Measurements from ENCODE around the gene KANSL1. TPM values are rescaled to one million over a fixed set of nuclear protein-coding genes. Genes with fewer than 3 reads are reported as not detected.

The KANSL1 gene
- total and polyA plus RNA-seq, 3 donors from 2014 or later: 70.3 to 158 (median 152) TPM

DNA sequence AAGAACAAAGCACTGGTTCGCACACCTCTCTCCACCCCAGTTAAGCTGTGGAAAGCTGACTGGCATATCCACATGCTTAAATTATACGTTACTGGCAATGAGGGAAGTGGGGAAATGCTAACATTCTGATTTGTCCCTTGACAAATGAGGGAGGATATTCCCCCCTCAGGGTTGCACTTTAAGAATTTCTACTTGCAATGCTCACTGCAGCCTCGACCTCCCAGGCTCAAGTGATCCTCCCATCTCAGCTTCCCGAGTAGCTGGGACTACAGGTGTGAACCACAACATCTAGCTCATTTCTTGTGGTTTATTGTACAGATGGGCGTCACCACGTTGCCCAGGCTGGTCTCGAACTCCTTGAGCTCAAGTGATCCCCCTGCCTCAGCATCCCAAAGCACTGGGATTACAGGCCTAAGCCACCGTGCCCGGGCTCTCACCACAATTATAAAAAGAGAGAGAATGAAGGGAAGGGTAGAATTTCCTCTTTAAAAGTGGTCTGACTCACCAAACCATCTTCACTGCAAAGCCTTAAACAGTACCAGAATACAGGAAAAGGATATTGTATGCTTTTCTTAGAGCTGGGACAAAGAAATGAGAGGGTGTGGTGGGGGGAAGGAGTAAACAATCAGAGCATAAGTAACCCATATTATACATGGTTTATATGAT, 38.9 kb downstream of the KANSL1 start:
- 73 to 75% methylated on average over 9 of the region's 9 CpGs for WGBS, 2 donors
- TF ChIP-seq, protein P1, sequence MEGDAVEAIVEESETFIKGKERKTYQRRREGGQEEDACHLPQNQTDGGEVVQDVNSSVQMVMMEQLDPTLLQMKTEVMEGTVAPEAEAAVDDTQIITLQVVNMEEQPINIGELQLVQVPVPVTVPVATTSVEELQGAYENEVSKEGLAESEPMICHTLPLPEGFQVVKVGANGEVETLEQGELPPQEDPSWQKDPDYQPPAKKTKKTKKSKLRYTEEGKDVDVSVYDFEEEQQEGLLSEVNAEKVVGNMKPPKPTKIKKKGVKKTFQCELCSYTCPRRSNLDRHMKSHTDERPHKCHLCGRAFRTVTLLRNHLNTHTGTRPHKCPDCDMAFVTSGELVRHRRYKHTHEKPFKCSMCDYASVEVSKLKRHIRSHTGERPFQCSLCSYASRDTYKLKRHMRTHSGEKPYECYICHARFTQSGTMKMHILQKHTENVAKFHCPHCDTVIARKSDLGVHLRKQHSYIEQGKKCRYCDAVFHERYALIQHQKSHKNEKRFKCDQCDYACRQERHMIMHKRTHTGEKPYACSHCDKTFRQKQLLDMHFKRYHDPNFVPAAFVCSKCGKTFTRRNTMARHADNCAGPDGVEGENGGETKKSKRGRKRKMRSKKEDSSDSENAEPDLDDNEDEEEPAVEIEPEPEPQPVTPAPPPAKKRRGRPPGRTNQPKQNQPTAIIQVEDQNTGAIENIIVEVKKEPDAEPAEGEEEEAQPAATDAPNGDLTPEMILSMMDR (IDR thresholded peaks at IDR 0.05): no peak
- TF ChIP-seq POLR2A (IDR thresholded peaks at IDR 0.05): no peak
- Histone ChIP-seq H3K27me3 (no peaks in the 10 kb centered on the region), H3K36me3 (ENCODE audit: low read depth, missing control alignments) (no peaks in the 10 kb centered on the region), H3K9me3 (no peaks in the 10 kb centered on the region), H3K4me3 (no peak overlapping the region), H3K27ac (no peak overlapping the region), H3K4me1 (peaks cover 58% of the 10 kb centered on the region)
- intact Hi-C loops (cut with DNase I; ENCODE audit: low total_unique reads): no loop called here
- DNase-seq: no peak

GRCh38 chr17:46152423-46152822, 40.8 kb downstream of the KANSL1 start:
- intact Hi-C loops (cut with DNase I; ENCODE audit: low total_unique reads): no loop called here
- DNase-seq: no peak
- H3K9me3 ChIP-seq: no peaks in the 10 kb centered on the region
- TF ChIP-seq, protein P1 (IDR thresholded peaks at IDR 0.05): no peak
- no peak for TF ChIP-seq POLR2A (IDR thresholded peaks at IDR 0.05)
- H3K27me3 ChIP-seq: no peaks in the 10 kb centered on the region
- peaks cover 41% of the 10 kb centered on the region for H3K4me1 ChIP-seq
- no peaks in the 10 kb centered on the region for H3K36me3 ChIP-seq (ENCODE audit: low read depth, missing control alignments)
- H3K4me3 ChIP-seq: no peak overlapping the region
- WGBS, 2 donors: 74 to 83% methylated on average over 2 of the region's 2 CpGs
- no peak overlapping the region for H3K27ac ChIP-seq

- TF ChIP-seq POLR2A (IDR thresholded peaks at IDR 0.05): no peak
- TF ChIP-seq, protein P1 (IDR thresholded peaks at IDR 0.05): no peak
- H3K27ac ChIP-seq: no peak overlapping the region
- no peak overlapping the region for H3K4me3 ChIP-seq
- no peaks in the 10 kb centered on the region for H3K36me3 ChIP-seq (ENCODE audit: low read depth, missing control alignments)
- no peak for DNase-seq
- intact Hi-C loops (cut with DNase I; ENCODE audit: low total_unique reads): no loop called here
- no peaks in the 10 kb centered on the region for H3K27me3 ChIP-seq
- no peaks in the 10 kb centered on the region for H3K9me3 ChIP-seq
- peaks cover 39% of the 10 kb centered on the region for H3K4me1 ChIP-seq
Measured at GRCh38 chr17:46151762-46152161, 41.5 kb downstream of the KANSL1 start.

- intact Hi-C loops (cut with DNase I; ENCODE audit: low total_unique reads): no loop called here
- WGBS, 2 donors: 44 to 63% methylated on average over 2 of the region's 2 CpGs
- no peaks in the 10 kb centered on the region for H3K27me3 ChIP-seq
- peaks cover 29% of the 10 kb centered on the region for H3K4me1 ChIP-seq
- H3K4me3 ChIP-seq: no peak overlapping the region
- no peak overlapping the region for H3K27ac ChIP-seq
- TF ChIP-seq, protein P1 (IDR thresholded peaks at IDR 0.05): no peak
- TF ChIP-seq POLR2A (IDR thresholded peaks at IDR 0.05): no peak
- no peaks in the 10 kb centered on the region for H3K36me3 ChIP-seq (ENCODE audit: low read depth, missing control alignments)
- H3K9me3 ChIP-seq: no peaks in the 10 kb centered on the region
- no peak for DNase-seq
Measured at GRCh38 chr17:46150216-46150963, 42.8 kb downstream of the KANSL1 start.
